HUES64 (cell line): ENCODE measurements around the gene PFKFB4.
"Not testable (repeated sequence)": the region's sequence is repeated elsewhere in the genome, so short reads cannot be mapped to it uniquely, and the experiment has no call there.

Source experiments
- H3K27ac ChIP-seq: 2 replicates; pipeline ENCODE4 v1.7.0; 2013; ENCODE audit warnings: low read depth, low read length, inconsistent platforms
- H3K27me3 ChIP-seq: 2 replicates; pipeline ENCODE4 v1.6.1; 2013; ENCODE audit warnings: mild to moderate bottlenecking, low read length; ENCODE audit not compliant: insufficient read depth
- H3K36me3 ChIP-seq: 2 replicates; pipeline ENCODE4 v1.6.1; 2013; ENCODE audit warnings: mild to moderate bottlenecking, low read length; ENCODE audit not compliant: insufficient read depth
- H3K4me1 ChIP-seq: 2 replicates; pipeline ENCODE4 v1.6.1; 2013; ENCODE audit warnings: mild to moderate bottlenecking, low read length, moderate library complexity; ENCODE audit not compliant: insufficient read depth
- H3K4me3 ChIP-seq: 2 replicates; pipeline ENCODE4 v1.5.1; 2013; ENCODE audit warnings: mild to moderate bottlenecking, low read length, moderate library complexity
- H3K9ac ChIP-seq: 2 replicates; pipeline ENCODE4 v1.6.1; 2013; ENCODE audit warnings: mild to moderate bottlenecking, low read depth, low read length
- H3K9me3 ChIP-seq: 2 replicates; pipeline ENCODE4 v1.6.1; 2013; ENCODE audit warnings: low read depth, low read length; ENCODE audit not compliant: insufficient read depth
- WGBS: fragments of 150-250, 120-280 bp; methylation state at CpG from one replicate; pipeline ENCODE4 v1.1.7; 2013; ENCODE audit warnings: missing lambda C conversion rate; 5-methylcytosine and 5-hydroxymethylcytosine counted together

PFKFB4 gene

GRCh38 chr3:48478626-48479555 lies 77.7 kb downstream of the PFKFB4 start:
- WGBS, result 89% methylated on average over 19 of the region's 19 CpGs
- no peak overlapping the region for H3K4me3 ChIP-seq
- H3K27ac ChIP-seq, result no peak overlapping the region
- no peak overlapping the region for H3K9ac ChIP-seq
- H3K36me3 ChIP-seq, result 0 out of 2 replicates have a peak, but pooled peaks cover 4% of the 10 kb centered on the region
- no peaks in the 10 kb centered on the region for H3K9me3 ChIP-seq
- no peaks in the 10 kb centered on the region for H3K27me3 ChIP-seq
- H3K4me1 ChIP-seq, result peaks cover 12% of the 10 kb centered on the region

- Histone ChIP-seq H3K27ac (peak overlapping the region; percentile 35; the same call in 1 of the 2 replicates), H3K9ac (no peak overlapping the region), H3K27me3 (no peaks in the 10 kb centered on the region), H3K9me3 (no peaks in the 10 kb centered on the region), H3K4me3 (no peak overlapping the region), H3K36me3 (0 out of 2 replicates have a peak, but pooled peaks cover 4% of the 10 kb centered on the region), H3K4me1 (peaks cover 18% of the 10 kb centered on the region)
- 88% methylated on average over 9 of the region's 9 CpGs for WGBS
These were observed 78.6 kb downstream of the PFKFB4 start for GRCh38 chr3:48477959-48478520.

DNA sequence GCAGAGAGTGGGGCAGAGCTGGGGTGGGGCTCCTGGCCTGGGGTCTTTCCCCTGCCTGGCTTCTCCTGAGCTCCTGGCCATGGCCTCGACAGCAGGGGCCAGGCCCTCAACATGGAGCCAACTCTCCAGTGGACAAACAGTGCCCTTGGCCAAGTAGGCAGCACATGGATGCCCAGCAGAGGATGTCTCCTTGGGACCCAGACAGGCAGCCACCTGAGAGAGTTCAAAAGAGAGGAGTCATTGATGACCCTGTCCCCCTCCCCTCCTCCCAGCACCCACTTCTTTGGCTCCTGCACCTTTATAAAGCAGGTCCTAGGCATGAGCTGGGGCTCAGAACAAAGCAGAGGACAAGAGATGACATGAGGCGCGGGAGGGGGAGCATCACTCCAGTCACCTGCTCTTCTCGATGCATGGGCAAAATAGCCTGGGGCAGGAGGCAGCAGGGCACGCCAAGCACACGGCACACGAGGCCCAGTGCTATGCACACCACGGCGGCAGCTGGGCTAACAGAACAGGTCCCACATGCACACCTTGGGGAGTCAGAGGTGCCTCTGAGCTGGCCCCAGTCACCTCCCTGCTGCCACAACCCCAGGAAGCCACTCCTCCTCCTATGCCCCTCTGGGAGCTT lies 80.1 kb downstream of the PFKFB4 start:
- no peak overlapping the region for H3K27ac ChIP-seq
- no peak overlapping the region for H3K9ac ChIP-seq
- peaks cover 18% of the 10 kb centered on the region for H3K4me1 ChIP-seq
- no peak overlapping the region for H3K4me3 ChIP-seq
- H3K36me3 ChIP-seq, result 0 out of 2 replicates have a peak, but pooled peaks cover 4% of the 10 kb centered on the region
- no peaks in the 10 kb centered on the region for H3K9me3 ChIP-seq
- no peaks in the 10 kb centered on the region for H3K27me3 ChIP-seq
- 90% methylated on average over 9 of the region's 9 CpGs for WGBS

GRCh38 chr3:48475188-48475587 lies 81.4 kb downstream of the PFKFB4 start:
- Histone ChIP-seq H3K36me3 (0 out of 2 replicates have a peak, but pooled peaks cover under 1% of the 10 kb centered on the region), H3K27ac (peak overlapping the region; percentile 85), H3K9me3 (no peaks in the 10 kb centered on the region), H3K27me3 (no peaks in the 10 kb centered on the region), H3K4me3 (peak overlapping the region; percentile 11; the same call in 1 of the 2 replicates), H3K4me1 (peaks cover 18% of the 10 kb centered on the region), H3K9ac (peak overlapping the region; percentile 49)
- WGBS, result 58% methylated on average over 11 of the region's 11 CpGs

DNA sequence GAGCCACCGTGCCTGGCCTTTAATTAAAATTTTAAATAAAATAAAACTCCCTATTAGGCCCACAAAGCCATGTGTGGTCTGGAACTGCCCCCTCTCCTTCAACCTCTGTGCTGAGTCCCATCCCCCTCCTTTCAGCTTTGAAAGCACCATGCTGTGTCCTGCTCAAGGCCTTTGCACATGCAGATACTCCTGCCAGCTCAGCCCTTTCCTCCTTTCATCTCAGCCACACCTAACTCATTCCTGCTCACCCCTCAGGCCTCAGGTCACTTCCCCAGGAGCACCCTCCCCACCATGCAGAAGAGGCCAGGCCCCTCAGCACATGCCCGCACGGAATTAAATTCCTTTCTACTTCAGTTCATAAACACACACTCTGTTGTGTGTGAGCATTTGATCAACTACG lies 82.0 kb downstream of the PFKFB4 start:
- Histone ChIP-seq H3K4me3 (peak overlapping the region; percentile 11; the same call in 1 of the 2 replicates), H3K27me3 (no peaks in the 10 kb centered on the region), H3K9me3 (no peaks in the 10 kb centered on the region), H3K36me3 (peaks cover 5% of the 10 kb centered on the region), H3K4me1 (peaks cover 18% of the 10 kb centered on the region), H3K9ac (peak overlapping the region; percentile 49; the same call in 1 of the 2 replicates), H3K27ac (peak overlapping the region; percentile 85)
- 4% methylated on average over 4 of the region's 4 CpGs for WGBS

- Histone ChIP-seq H3K27ac (peak overlapping the region; percentile 88; the same call in 1 of the 2 replicates), H3K36me3 (peaks cover 10% of the 10 kb centered on the region), H3K4me1 (peaks cover 18% of the 10 kb centered on the region)
- H3K27me3 ChIP-seq, H3K9ac ChIP-seq, H3K9me3 ChIP-seq, H3K4me3 ChIP-seq: not testable (repeated sequence)
- 62% methylated on average over 3 of the region's 4 CpGs for WGBS
These were observed 82.6 kb downstream of the PFKFB4 start for GRCh38 chr3:48474031-48474430.

- Histone ChIP-seq H3K4me1 (peaks cover 18% of the 10 kb centered on the region), H3K9me3 (no peaks in the 10 kb centered on the region), H3K27me3 (no peaks in the 10 kb centered on the region), H3K36me3 (peaks cover 15% of the 10 kb centered on the region), H3K27ac (peak overlapping the region; percentile 88), H3K9ac (no peak overlapping the region), H3K4me3 (peak overlapping the region; percentile 15; the same call in 1 of the 2 replicates)
- 70% methylated on average over 5 of the region's 5 CpGs for WGBS
These were observed 83.0 kb downstream of the PFKFB4 start for GRCh38 chr3:48473617-48473952.

- H3K27me3 ChIP-seq, result no peaks in the 10 kb centered on the region
- H3K4me1 ChIP-seq, result peaks cover 18% of the 10 kb centered on the region
- peak overlapping the region; percentile 83 for H3K9ac ChIP-seq
- WGBS, result 3% methylated on average over 17 of the region's 17 CpGs
- no peaks in the 10 kb centered on the region for H3K9me3 ChIP-seq
- H3K27ac ChIP-seq, result peak overlapping the region; percentile 88
- H3K36me3 ChIP-seq, result peaks cover 20% of the 10 kb centered on the region
- H3K4me3 ChIP-seq, result peak overlapping the region; percentile 76
These were observed 83.5 kb downstream of the PFKFB4 start for GRCh38 chr3:48472923-48473616.

DNA sequence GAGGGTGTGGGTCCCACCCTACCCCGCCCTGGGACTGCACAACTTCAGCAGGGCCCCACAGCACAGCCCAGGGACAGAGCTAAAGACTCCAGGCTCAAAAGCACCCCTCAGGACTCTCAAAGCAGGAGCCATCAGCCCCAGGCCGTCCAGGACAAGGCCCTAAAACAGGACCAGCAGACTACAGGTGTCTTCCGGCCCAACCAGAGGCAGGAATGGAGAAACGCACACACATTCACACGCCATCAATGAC lies 84.0 kb downstream of the PFKFB4 start:
- Histone ChIP-seq H3K4me3 (peak overlapping the region; percentile 76), H3K27ac (peak overlapping the region; percentile 88), H3K4me1 (peaks cover 18% of the 10 kb centered on the region), H3K9ac (peak overlapping the region; percentile 83), H3K9me3 (no peaks in the 10 kb centered on the region), H3K27me3 (no peaks in the 10 kb centered on the region), H3K36me3 (peaks cover 25% of the 10 kb centered on the region)
- WGBS, result 11% methylated on average over 5 of the region's 5 CpGs

- Histone ChIP-seq H3K36me3 (peaks cover 35% of the 10 kb centered on the region), H3K27ac (no peak overlapping the region), H3K9me3 (no peaks in the 10 kb centered on the region), H3K9ac (no peak overlapping the region), H3K27me3 (no peaks in the 10 kb centered on the region), H3K4me3 (no peak overlapping the region), H3K4me1 (peaks cover 23% of the 10 kb centered on the region)
- WGBS, result 83% methylated on average over 1 of the region's 1 CpG
These were observed 86.3 kb downstream of the PFKFB4 start for GRCh38 chr3:48470286-48470685.
